Progenitor cell of endocrine pancreas (in vitro differentiated cells): ENCODE data around the gene KRTAP10-3. TPM values are rescaled to one million over a fixed set of nuclear protein-coding genes. Genes with fewer than 3 reads are reported as not detected.
"Not testable (repeated sequence)": the region's sequence is repeated elsewhere in the genome, so short reads cannot be mapped to it uniquely, and the experiment has no call there.

Experiments
- DNase-seq: peaks from one replicate; pipeline ENCODE4 v3.0.0; 2021; ENCODE audit warnings: low spot score; ENCODE audit not compliant: unreplicated experiment
- H3K27ac Mint-ChIP-seq: 2 replicates; pipeline ENCODE4 v1.8.0; 2021; ENCODE audit warnings: mild to moderate bottlenecking, moderate library complexity, mixed read lengths
- H3K27me3 Mint-ChIP-seq: 2 replicates; pipeline ENCODE4 v1.8.0; 2021; ENCODE audit warnings: mixed read lengths
- H3K36me3 Mint-ChIP-seq: 2 replicates; pipeline ENCODE4 v1.8.0; 2022; ENCODE audit warnings: mixed read lengths; ENCODE audit not compliant: insufficient read depth
- H3K4me1 Mint-ChIP-seq: 2 replicates; pipeline ENCODE4 v1.8.0; 2021; ENCODE audit warnings: low read depth, mixed read lengths
- H3K4me3 Mint-ChIP-seq: 2 replicates; pipeline ENCODE4 v1.8.0; 2021; ENCODE audit warnings: low read depth, mild to moderate bottlenecking, moderate library complexity, mixed read lengths
- H3K9me3 Mint-ChIP-seq: 2 replicates; pipeline ENCODE4 v1.8.0; 2021; ENCODE audit warnings: low read depth, mixed read lengths
- total RNA-seq: library from RNA; stranded (reverse); gene quantifications from 2 replicates; pipeline ENCODE4 v1.2.1, GENCODE V29; 2021
- TF ChIP-seq, protein P1 (sequence below): fragments of 200-600 bp; sonication (generic); IDR thresholded peaks from one replicate; pipeline ENCODE4 v1.5.0; 2021; ENCODE audit warnings: antibody characterized with exemption, mild to moderate bottlenecking; ENCODE audit not compliant: unreplicated experiment

Gene KRTAP10-3
- total RNA-seq, 1 donor from 2014 or later, result not detected

DNA sequence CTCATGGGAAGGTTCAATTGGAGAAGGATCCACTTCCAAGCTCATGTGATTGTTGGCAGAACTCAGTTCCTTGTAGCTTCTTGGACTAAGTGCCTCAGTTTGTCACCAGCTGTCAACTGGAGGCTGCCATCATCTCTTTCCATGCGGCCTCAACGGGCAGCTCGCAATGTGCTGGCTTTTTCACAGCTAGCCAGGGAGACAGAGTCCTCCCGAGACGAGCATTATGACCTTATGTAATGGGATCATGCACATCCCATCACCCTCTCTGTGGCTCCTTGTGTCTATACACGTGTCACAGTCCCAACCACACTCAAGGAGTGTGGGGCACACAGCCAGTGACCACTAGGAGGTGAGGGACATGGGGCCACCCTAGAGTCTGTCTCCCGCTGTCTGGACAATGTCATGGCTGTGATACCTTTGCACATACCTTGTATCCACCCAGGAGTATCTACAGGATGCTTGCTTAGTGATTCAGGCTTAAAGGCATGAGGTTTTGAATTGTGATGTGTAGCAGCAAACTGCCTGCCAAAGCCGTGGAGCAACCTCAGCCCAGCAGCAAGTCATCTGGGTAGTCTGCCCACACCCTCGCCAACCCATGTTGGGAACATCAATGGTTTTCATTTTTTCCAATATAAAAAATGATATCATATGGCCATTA is 37.6 kb upstream of the KRTAP10-3 start:
- no peak for DNase-seq

DNA sequence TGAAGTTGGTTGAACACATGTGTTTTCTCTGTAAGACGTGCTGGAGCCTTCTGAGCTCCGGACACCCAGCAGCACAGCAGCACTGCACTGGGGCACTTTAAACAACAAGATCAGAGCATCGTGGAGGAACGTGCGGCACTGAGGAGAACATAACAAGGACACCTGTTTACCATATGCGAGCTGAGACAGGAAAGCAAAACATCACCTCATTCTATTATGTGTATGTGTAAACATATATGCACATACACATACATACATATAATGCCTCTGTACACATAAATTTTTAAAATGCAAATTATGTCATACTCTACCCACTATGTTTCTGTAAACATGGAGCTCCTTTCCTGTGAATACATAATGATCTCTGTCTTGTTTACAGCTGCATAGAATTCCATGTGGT is 36.9 kb upstream of the KRTAP10-3 start:
- Mint-ChIP-seq H3K36me3 (no peaks in the 10 kb centered on the region), H3K27me3 (no peaks in the 10 kb centered on the region), H3K9me3 (peaks cover 5% of the 10 kb centered on the region), H3K4me3 (no peak overlapping the region), H3K4me1 (peaks cover 7% of the 10 kb centered on the region), H3K27ac (no peak overlapping the region)
- TF ChIP-seq, protein P1, sequence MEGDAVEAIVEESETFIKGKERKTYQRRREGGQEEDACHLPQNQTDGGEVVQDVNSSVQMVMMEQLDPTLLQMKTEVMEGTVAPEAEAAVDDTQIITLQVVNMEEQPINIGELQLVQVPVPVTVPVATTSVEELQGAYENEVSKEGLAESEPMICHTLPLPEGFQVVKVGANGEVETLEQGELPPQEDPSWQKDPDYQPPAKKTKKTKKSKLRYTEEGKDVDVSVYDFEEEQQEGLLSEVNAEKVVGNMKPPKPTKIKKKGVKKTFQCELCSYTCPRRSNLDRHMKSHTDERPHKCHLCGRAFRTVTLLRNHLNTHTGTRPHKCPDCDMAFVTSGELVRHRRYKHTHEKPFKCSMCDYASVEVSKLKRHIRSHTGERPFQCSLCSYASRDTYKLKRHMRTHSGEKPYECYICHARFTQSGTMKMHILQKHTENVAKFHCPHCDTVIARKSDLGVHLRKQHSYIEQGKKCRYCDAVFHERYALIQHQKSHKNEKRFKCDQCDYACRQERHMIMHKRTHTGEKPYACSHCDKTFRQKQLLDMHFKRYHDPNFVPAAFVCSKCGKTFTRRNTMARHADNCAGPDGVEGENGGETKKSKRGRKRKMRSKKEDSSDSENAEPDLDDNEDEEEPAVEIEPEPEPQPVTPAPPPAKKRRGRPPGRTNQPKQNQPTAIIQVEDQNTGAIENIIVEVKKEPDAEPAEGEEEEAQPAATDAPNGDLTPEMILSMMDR, result no peak
- DNase-seq, result no peak

More for the DNA sequence above, 37.6 kb upstream of the KRTAP10-3 start:
- Mint-ChIP-seq H3K4me1 (peaks cover 7% of the 10 kb centered on the region), H3K9me3 (peaks cover 5% of the 10 kb centered on the region), H3K36me3 (no peaks in the 10 kb centered on the region), H3K27ac (no peak overlapping the region), H3K27me3 (no peaks in the 10 kb centered on the region), H3K4me3 (no peak overlapping the region)
- TF ChIP-seq, protein P1, result no peak

DNA sequence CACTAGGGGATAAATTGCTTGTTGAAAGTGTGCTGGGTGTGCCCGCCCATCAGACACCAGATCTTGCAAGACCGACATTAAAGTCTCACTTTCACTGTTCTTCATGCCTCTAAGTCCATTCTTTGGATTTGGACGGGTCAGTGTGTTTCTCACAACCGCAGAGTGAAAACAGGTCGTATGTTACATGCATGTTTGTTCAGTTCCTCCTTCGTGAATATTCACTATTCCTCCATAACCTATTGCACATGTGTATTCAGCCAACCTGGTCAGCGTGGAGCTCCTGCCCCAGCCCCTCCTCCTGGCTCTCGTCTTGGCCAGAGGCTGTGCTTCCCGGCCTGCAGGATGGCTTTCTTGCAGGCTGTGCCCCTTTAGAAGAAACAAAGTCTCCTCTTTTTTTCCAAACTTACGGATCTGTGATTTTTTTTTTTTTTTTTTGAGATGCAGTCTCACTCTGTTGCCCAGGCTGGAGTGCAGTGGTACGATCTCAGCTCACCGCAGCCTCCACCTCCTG is 35.9 kb upstream of the KRTAP10-3 start:
- H3K27ac Mint-ChIP-seq, result peak overlapping the region; percentile 34
- H3K36me3 Mint-ChIP-seq, result no peaks in the 10 kb centered on the region
- no peak for DNase-seq
- H3K9me3 Mint-ChIP-seq, result peaks cover 5% of the 10 kb centered on the region
- H3K4me1 Mint-ChIP-seq, result peaks cover 7% of the 10 kb centered on the region
- no peak overlapping the region for H3K4me3 Mint-ChIP-seq
- TF ChIP-seq, protein P1, result no peak
- H3K27me3 Mint-ChIP-seq, result no peaks in the 10 kb centered on the region

DNA sequence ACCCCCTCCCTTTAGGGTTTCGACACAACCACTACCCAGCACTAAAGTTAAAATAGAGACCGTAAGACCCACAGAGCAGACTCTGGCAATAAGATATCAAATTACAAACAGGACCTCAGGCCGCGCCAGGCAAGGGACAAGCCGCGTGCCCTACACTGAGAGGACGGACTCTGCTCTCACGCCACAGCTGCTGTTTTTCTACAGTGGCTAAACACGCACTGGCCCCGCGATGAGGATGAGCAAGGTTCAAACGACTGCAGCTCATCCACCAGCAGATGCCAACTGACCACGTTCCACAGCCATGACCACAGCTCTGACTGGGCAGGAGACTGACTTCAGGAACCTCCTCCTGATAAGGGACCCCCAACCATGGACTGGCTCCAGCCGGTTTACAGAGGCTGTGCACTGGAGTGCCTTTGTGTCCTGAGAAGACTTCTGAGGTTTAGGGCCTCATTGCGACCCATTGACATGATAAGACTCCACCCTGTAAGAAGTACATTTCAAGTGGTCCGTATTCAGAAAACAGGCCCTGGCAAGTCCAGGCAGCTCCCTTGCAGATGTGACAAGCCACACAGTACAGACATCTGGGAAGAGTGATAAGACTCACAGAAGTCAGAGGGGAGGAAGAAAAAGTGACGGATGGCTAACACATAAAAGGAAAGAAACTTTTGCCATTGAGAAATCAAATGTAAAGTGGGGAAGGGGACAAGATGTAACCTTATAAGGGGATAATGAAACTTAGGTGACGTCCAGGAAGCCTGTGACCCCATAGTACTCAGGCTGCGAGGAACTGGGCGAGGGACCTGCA is 35.2 kb upstream of the KRTAP10-3 start:
- Mint-ChIP-seq H3K9me3 (peaks cover 4% of the 10 kb centered on the region), H3K27ac (no peak overlapping the region), H3K4me3 (no peak overlapping the region), H3K36me3 (no peaks in the 10 kb centered on the region), H3K27me3 (no peaks in the 10 kb centered on the region), H3K4me1 (peaks cover 7% of the 10 kb centered on the region)
- TF ChIP-seq, protein P1, result no peak
- no peak for DNase-seq

DNA sequence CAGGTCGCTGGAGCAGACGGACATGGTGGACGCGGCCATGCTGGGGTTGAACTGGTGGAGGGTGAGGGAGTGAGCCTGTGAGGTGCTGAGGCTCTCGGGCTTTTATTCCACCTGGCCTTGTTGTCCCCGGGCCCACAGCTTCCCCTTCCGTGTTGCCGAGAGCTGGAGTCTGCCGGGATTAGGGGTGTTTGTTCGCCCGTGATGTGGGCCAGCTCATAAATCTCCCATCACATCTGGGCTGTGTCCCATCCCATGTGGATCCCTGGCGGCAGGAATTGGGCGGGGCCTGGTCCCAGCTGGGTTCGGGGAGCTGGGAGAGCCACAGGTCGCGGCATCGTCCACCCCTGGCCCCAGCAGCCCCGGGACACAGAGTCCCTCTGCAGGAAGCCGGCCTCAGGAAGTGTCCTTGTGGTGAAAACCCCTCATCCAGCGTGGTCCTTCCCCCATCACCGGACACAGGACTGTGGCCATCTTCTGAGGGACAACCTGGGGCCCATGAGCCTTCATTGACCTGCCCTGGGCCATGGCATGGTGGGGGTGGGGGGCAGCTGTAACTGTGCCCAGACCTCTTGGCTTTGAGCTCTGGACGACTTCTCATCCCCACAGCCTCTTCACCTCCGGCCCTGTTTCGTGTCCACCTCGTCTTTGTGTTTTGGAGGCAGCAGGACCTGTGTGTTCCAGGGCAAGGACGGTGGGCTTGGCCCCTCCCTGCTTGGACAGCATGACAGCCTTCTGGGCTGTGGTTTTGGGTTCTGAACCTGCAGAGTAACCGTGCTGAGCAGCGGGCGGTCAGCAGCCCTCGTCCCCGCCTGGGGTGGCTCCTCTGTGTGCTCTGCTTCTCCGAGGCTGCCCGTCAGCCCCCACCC is 34.1 kb upstream of the KRTAP10-3 start, which contains the start of gene KRTAP10-6:
TSS of gene KRTAP10-6 (minus strand) at position 60 of the 866 bp plus-strand sequence. CDS start at position 39, 21 bp downstream.
- Mint-ChIP-seq H3K4me3 (no peak within 1 kb of the TSS), H3K36me3 (no peaks in the 10 kb centered on the region), H3K27me3 (no peaks in the 10 kb centered on the region), H3K4me1 (peaks cover 7% of the 10 kb centered on the region), H3K9me3 (no peaks in the 10 kb centered on the region), H3K27ac (no peak within 1 kb of the TSS)
- TF ChIP-seq, protein P1, result no peak
- no peak for DNase-seq

DNA sequence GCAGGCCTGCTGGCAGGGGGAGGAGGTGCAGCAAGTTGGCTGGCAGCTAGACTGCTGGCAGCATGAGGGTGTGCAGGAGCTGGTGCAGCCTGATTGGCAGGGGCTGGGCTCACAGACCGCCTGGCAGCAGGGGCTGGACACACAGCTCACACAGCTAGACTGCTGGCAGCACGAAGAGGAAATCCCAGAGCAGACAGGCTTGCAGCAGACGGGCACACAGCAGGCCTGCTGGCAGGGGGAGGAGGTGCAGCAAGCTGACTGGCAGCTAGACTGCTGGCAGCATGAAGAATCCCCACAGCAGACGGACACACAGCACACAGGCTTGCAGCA is 33.2 kb upstream of the KRTAP10-3 start:
- not testable (repeated sequence) for H3K4me3 Mint-ChIP-seq, H3K4me1 Mint-ChIP-seq, H3K27me3 Mint-ChIP-seq, H3K9me3 Mint-ChIP-seq, H3K36me3 Mint-ChIP-seq, H3K27ac Mint-ChIP-seq, DNase-seq
